Inferior parietal cortex (tissue), 1 donor: ENCODE data around the gene COL20A1.
"Not testable (repeated sequence)": the region's sequence is repeated elsewhere in the genome, so short reads cannot be mapped to it uniquely, and the experiment has no call there.

ENCODE experiments used
- DNase-seq: peaks from one replicate; pipeline ENCODE4 v3.0.0-alpha.2; 2016; ENCODE audit errors: extremely low spot score

The COL20A1 gene

DNA sequence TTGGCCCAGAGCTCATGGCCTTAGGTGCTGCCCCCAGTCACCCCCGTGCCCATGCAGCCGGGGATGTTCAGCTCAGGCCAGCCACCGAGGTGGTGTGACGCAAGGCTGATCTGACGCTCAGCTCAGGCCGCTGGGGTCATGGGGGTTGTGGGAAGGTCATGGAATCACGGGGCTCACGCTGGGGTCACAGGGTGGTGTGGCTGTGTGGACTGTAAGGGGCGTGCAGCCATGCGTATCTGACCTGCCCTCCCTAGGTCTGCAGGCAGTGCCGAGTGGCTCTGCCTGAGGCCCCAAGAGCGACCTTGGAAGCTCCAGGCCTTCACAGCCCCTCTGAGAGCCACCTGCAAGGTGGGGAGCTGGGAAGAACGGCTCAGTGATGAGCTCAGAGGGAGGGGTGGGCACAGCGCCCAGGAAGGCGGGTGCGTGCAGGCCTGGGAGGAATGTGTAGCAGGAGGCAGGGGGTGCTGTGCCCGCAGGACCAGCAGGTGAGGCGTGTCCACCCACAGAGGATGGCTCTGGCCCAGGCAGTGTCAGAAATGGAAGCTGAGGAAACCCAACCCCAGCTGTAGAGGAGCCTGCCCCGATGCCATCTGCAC is 40.4 kb downstream of the COL20A1 start:
- DNase-seq, result no peak

DNA sequence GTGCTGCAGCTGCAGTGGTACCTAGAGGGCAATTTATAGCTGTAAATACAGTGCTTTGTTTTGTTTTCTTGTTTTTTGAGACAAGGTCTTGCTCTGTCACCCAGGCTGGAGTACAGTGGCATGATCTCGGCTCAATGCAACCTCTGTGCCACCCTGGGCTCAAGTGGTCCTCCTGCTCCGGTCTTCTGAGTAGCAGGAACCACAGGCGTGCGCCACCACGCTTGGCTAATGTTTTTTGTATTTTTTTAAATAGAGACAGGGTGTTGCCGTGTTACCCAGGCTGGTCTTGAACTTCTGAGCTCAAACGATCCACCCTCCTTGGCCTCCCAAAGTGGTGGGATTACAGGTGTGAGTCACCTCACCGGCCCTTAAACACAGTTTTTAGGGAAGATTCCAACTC is 41.4 kb downstream of the COL20A1 start:
- no peak for DNase-seq

DNA sequence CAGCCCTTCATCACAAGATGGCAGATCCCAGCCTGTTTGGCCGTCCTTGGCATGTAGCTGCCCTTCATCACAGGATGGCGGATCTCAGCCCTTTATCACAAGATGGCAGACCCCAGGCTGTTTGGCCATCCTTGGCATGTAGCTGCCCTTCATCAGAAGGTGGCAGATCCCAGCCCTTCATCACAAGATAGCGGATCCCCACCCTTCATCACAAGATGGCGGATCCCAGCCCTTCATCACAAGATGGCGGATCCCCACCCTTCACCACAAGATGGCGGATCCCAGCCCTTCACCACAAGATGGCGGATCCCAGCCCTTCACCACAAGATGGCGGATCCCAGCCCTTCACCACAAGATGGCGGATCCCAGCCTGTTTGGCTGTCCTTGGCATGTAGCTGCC is 42.1 kb downstream of the COL20A1 start:
- not testable (repeated sequence) for DNase-seq

DNA sequence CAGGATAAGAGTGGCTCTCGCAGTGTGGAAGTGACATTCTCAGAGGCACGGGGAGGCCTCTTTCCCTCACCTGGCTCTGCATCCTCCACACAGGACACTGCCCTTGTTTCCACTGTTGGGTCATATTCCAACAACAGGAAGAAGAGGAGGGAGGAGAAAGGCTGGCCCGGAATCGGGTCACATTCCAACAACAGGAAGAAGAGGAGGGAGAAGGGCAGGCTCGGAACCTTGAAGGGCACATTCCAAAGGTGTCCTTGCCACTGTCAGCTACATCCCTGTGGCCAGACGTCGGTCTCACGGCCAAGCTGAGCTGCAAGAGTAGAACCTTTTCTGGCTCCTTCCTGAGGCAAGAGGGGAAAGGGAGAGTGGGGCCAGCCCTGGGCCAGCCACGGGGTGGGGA is 42.7 kb downstream of the COL20A1 start:
- no peak for DNase-seq

DNA sequence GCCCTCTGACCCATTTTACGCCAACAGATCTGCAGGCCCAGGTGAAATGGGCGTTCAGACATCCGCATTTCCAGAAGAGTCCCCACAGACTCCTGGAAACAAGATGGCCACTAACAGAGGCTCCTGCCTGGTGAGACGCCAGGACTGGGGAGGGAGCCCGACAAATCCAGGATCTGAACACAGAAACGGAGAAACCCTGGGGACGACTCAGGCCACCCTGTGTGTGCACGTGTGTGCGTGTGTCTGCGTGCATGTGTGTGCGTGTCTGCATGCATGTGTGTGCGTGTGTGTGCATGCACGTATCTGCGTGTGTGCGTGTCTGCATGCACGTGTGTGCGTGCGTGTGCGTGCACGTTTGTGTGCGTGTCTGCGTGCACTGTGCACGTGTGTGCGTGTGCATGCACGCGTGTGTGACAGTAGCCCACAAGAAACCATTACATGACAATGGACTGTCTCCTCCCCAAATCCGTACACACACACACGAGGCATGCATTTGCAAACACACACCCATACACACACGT is 43.3 kb downstream of the COL20A1 start:
- DNase-seq, result no peak

DNA sequence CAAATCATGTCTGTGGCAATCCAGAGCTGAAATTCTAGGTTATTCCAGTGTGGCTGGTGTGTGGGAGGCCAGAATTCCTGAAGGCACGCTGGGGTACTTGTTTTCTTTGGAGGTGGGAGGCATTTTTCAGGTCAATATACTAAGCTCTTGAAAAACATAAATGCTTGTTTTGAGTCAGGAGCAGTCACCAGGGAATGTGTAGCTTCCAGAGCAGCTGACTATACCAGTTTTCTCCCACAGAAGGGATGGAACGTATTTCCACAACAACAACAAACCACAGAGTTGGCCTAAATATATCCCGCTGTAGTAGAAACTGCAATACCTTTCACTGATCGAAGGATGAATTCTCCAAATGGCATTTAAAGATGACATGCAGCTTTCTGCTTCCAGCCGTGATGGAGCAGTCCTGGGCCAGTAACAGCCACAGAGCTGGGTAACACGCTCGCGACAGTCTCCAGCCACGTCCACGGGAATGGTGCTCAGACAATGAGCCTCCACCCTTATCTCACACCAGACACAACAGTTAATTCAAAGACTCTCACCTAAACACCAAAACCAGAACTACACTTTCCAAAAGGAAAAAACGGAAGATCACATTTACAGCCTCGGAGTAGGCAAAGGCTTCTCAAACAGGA is 44.9 kb downstream of the COL20A1 start:
- DNase-seq, result no peak

DNA sequence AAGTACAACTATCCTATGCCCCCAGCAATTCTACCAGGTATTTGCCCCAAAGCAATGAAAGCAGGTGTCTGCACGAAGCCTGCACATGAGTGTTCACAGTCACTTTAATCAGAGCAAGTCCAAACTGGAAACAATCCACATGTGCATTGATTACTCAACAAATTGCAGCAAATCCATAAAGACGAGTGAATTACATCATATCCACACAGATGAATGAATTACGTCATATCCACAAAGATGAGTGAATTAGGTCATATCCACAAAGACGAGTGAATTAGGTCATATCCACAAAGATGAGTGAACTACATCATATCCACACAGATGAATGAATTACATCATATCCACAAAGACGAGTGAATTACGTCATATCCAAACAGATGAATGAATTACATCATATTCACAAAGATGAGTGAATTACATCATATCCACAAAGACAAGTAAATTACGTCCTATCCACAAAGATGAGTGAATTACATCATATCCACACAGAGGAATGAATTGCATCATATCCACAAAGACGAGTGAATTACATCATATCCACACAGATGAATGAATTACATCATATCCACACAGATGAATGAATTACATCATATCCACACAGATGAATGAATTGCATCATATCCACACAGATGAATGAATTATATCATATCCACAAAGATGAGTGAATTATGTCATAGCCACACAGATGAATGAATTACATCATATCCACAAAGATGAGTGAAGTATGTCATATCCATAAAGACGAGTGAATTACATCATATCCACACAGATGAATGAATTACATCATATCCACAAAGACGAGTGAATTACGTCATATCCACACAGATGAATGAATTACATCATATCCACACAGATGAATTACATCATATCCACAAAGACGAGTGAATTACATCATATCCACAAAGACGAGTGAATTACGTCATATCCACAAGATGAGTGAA is 46.4 kb downstream of the COL20A1 start:
- DNase-seq, result not testable (repeated sequence)

DNA sequence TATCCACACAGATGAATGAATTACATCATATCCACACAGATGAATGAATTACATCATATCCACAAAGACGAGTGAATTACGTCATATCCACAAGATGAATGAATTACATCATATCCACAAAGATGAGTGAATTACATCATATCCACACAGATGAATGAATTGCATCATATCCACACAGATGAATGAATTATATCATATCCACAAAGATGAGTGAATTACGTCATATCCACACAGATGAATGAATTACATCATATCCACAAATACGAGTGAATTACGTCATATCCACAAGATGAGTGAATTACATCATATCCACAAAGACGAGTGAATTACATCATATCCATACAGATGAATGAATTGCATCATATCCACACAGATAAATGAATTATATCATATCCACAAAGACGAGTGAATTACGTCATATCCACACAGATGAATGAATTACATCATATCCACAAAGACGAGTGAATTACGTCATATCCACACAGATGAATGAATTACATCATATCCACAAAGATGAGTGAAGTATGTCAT is 47.2 kb downstream of the COL20A1 start:
- not testable (repeated sequence) for DNase-seq

DNA sequence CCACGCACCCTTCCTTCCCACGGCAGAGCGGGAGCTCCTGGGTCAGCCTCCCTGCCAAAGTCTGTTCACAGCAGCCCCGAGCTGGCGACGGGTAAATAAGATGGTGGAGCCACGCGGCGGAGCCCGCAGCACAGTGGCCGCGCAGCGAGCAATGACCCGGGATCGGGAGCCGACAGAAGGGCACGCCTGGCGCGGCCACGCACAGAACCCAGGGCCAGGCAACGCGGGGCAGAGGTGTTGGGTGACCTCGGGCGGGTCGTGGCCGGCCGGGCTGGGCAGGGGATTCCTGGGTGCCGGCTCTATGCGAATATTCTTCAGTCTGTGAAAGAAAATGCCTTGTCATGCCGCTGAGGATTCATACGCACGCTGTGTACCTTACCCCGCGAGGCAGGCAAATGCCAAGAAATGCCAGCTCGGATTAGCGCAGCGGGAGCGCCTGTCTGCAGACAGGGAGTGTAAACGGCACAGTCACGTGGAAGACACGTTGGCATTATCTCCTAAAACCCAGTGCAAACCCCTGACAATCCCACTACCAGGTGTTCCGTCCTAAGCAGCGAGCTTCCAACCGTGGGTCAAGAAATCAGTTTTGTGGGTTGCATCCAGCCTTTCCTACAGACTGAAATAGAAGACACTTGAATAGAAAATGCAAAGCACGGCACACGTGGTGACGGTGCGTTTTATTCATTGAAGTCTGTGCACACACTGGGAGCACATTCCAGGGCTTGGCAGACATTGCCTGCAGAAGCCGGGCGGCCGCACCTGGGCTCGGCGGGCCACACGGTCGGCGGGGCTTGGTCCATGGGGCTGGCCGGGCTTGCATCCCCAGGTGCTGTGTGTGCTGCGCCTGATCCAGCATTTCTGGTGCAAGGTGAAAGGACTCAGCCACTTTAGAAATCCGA is 49.8 kb downstream of the COL20A1 start:
- no peak for DNase-seq

DNA sequence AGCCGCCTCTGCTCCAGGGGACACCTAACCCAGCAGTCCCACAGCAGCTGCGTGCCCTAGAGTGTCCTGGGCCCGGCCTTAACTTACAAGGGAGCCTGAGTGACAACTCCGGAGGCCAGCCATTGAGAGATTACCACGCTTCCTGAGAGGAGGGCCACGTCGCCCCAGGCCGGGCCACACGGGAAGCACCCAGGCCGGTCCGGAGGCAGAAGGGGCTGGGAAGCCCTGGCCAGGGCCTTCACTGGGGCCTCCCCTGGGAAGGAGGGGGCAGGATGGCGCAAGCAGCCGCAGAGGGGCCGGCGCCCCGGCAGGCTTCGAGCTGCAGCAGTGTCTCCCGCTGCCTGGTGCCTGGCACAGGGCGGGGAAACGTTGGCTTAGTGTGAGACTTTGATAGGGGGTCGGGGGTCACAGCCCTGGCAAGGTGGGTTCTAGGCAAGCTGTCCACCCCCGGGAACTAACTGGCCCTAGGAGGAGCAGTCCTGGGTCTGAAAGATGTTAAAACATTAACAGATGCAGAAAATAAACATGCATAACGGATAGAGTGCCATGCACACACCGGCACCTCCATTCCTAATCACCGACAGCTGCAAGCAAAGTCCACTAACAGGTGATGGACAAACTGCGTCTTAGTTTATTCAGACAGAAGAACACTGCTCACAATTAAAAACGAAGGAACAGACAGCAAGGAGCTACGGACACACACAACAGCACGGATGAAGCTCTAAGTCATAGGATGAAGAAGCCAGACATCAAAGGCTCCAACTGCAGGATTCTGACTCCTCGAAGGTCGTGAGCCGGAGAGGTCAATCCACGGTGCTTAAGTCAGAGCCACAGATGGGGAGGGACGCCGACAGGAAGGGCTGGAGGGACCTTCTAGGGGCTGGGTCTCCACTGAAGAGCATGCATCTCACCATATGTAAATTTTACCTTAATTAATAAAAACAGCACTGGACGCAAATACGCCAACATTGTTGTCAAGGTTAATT is 50.8 kb downstream of the COL20A1 start:
- no peak for DNase-seq

DNA sequence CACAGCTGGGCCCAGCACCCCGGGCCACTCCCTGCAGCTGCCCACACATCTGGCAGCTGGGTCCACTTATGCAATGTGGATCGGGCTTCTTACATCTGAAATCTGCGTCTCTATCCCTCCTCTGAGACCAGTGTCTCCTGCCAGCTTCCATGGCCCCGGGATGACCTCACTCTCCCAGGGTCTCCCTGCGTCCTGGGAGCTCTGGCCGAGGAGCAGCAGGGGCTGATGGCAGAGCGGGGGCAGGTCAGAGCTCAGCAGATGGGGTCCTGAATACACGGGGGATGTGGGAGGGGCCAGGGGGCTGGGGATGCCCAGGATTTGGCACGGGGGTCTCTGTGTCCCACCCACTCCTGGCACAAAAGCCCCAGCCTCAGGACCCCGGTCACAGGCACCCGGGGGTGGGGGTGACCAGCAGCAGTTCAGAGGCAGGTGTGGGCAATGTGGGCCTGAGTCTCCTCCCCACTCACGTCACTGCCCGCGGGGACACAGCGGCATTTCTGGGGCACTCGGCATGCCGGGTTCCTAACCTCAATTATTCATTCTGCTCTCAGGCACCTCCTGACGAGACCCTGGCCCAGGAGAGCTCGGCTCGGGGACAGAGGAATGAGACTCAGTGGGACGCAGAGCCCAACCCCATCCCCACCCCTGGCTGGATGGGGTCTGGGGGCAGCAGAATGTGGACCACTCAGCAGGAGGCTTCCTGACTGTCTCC is 51.8 kb downstream of the COL20A1 start:
- no peak for DNase-seq

DNA sequence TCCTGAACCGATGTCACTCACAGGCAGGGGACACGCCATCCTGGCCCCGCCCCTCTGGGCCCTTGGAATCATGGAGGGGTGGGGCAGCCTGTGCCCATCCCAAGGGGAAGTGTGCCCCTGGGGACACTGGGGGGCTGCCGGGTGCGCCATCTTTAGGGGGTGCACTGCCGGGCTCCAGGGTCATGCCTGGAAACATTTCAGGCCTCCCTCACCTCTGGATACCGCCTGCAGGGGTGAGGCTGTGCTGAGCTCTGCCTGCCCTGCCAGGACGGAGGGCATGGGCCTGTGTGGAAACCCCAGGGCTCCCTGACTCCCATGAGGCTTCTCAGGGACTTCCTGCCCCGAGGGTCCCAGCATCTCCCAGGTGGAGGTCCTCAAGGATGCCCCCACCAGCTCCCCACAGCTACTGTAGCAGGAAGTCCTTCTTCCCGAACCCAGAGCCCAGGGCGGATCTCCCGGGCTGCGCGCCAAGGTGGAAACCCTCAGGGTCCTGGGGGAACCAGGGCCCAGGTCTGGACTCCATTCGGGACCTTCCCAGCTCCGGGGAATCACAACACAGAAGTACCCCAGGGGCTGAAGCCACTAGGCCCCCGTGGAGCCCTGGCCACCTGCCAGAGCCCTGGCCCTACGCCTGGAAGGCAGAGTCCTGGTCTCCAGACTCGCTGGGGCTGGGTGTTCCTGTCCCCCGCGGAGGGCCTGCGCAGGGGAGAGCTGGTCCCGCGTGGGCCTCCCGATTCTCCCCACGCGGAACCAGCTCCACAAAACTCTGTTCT is 52.5 kb downstream of the COL20A1 start:
- DNase-seq, result no peak

DNA sequence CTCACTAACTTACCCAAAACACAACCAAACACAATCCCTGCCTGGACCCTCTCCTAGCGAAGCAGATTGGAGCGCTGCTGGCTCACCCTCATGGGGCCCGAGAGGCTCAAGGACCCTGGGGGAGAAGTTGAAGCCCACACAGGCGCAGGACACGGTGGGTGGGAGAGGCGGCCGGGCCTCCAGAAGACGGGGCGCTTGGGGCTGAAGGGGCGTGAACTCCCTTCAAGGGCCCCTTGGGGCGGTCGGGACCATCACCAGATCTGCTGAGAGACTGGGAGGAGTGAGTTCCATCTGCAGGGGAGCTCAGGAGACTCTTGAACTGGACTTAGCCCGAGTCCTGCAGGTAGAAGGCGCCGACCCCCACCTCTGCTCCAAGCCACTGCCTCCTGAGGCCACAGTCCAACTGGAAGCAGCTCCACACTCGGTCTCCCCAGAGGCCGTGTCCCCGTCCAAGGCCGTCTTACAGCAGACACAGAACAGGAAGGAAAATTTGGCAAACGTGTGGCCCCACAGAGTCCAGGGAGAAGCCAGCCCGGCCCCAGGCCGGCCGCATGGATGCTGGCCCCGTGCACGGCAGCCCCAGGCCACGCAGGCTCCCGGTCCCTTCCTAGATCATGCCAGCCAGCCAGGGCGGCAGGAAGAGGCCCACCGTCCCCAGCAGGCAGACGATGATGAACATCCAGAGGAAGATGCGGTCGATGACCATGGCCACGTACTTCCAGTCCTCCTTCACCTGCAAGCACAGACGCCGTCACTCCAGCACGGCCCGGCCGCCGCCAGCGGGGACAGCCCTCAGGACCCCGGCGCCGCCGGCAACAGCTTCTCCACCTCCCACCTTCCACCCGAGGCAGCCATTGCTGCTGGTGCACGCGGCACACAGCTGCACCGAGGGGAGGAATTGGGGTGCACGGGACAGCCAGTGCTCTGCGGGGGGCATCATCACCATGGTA is 53.4 kb downstream of the COL20A1 start:
- no peak for DNase-seq

DNA sequence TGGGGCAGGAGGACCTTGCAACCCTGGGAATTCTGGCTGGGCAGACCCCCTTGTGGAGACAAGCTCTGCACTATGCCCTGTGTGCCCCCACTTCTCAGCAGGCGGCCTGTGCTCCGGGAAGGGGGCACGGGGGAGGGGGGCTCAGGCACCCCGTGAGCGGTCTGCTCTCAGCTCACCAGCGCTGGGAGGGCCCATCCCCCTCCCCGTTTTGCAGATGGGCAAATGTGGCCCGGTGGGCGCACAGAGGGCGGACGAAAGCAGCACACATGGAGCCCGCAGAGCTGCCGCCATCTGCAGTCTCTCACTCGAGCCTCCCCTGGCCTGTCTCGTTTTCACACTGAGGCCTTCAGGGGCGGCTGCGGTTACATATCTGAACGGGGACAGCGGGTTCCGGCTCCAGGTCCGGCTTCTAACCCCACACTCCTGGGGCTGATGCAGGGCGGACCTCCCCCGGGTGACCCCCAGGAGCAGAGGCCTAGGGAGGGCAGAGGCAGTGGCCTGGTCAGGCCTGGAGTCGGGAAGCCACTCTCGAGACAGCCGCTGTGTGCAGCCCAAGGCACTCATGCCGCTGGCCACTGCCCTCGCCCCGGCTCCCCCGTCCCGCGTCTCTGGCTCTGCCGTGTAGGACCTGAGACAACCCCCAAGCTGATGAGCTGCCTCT is 54.2 kb downstream of the COL20A1 start:
- DNase-seq, result no peak

DNA sequence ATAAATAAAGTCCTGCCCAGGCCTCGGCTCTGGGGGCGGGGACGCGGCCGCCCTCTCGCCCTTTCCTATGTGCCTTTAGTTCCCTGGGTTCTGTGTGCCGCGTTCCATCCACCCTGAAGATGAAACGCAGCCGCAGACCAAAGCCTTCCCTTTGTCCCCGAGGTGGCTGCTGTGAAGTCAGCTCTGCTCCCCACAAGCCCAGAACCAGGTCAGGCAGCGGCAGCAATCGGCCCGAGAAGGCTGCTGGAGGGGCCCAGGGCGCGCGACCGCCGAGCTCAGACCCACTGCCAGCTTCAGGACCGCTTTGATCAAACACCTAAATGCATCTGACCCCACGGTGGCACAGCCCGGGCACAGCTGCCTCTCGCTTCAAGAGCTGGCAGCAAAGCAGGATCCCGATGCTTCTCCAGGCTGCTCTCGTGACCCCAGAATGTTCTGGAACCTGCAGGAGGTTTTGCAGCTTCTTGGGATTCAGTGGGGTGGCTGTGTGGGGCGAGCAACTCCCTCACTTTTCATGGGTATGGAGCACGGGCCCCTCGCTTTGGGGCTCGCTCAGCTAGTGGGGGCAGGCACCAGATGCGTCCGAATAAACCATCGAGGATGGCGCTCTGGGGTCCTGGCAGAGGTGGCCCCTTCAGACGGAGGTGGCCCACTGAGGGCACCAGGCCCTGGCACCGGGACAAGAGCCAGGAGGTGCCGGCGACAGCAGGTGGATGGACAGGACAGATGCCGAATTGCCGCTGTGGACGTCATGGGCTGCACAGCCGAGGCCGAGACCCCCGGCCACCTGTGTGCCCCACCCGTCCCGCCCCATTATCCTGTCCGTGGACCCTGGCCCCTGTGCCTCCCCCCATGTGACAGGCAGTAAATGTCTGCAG is 55.2 kb downstream of the COL20A1 start:
- no peak for DNase-seq
